SK-N-SH treated with all-trans-retinoic acid at 6 μM for 48 hours (cell line): Measurements from ENCODE around the gene STKLD1.

Experiments
- BACH2 ChIP-seq: fragments of 250-450 bp; sonication (Bioruptor Pico); IDR thresholded peaks from 2 replicates; pipeline ENCODE4 v1.9.0; 2021; ENCODE audit warnings: mild to moderate bottlenecking, borderline replicate concordance
- PATZ1 ChIP-seq: fragments of 250-450 bp; sonication (Bioruptor Pico); IDR thresholded peaks from 2 replicates; pipeline ENCODE4 v1.8.0; 2020; ENCODE audit warnings: mild to moderate bottlenecking, moderate library complexity, borderline replicate concordance
- RARB ChIP-seq: fragments of 250-450 bp; sonication (Bioruptor Pico); IDR thresholded peaks from 2 replicates; pipeline ENCODE4 v1.8.0; 2021; ENCODE audit warnings: mild to moderate bottlenecking, moderate library complexity
- TCF4 ChIP-seq: fragments of 250-450 bp; sonication (Bioruptor Pico); IDR thresholded peaks from 2 replicates; pipeline ENCODE4 v1.8.0; 2021; ENCODE audit warnings: mild to moderate bottlenecking, moderate library complexity, borderline replicate concordance
- ZFP30 ChIP-seq: fragments of 450-650 bp; formaldehyde crosslinking; IDR thresholded peaks from 2 replicates; pipeline ENCODE4 v1.5.0; 2022; ENCODE audit warnings: mild to moderate bottlenecking, moderate library complexity
- ZNF70 ChIP-seq: fragments of 450-650 bp; formaldehyde crosslinking; IDR thresholded peaks from 2 replicates; pipeline ENCODE4 v1.5.0; 2020; ENCODE audit warnings: mild to moderate bottlenecking, moderate library complexity

GRCh38 chr9:133405508-133406438 lies 29.6 kb downstream of the STKLD1 start:
- no peak for TF ChIP-seq RARB (CRISPR knock-in tag)
- no peak for TF ChIP-seq ZFP30 (CRISPR knock-in tag)
- TF ChIP-seq ZNF70 (CRISPR knock-in tag) = no peak
- no peak for TF ChIP-seq PATZ1 (CRISPR knock-in tag)
- no peak for TF ChIP-seq TCF4 (CRISPR knock-in tag)
- TF ChIP-seq BACH2 (CRISPR knock-in tag) = no peak
